Astrocyte (in vitro differentiated cells and primary cell): ENCODE results near the gene NPW.

Source experiments
- EZH2 ChIP-seq: IDR thresholded peaks from 2 replicates; pipeline ENCODE4 v1.6.1; 2012; ENCODE audit warnings: mild to moderate bottlenecking, low read length, inconsistent platforms; ENCODE audit not compliant: insufficient read depth
- TF ChIP-seq, protein P1 (sequence below): IDR thresholded peaks from 2 replicates; pipeline ENCODE4 v1.5.1; 2011; ENCODE audit warnings: low read depth, mild to moderate bottlenecking, inconsistent platforms, low read length, moderate library complexity; ENCODE audit not compliant: insufficient read depth

DNA sequence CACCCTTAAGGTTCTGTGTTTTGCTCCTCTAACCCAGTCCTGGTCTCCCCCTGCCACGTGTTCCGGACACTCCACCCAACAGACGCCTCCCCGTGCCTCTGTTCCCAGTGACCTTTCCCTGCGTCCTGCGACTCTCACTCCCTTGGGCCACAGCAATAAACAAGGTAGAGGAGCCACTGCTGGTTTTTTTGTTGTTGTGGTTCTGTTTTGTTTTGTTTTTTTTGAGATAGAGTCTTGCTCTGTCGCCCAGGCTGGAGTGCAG lies 3.7 kb upstream of the NPW start:
- TF ChIP-seq, protein P1, sequence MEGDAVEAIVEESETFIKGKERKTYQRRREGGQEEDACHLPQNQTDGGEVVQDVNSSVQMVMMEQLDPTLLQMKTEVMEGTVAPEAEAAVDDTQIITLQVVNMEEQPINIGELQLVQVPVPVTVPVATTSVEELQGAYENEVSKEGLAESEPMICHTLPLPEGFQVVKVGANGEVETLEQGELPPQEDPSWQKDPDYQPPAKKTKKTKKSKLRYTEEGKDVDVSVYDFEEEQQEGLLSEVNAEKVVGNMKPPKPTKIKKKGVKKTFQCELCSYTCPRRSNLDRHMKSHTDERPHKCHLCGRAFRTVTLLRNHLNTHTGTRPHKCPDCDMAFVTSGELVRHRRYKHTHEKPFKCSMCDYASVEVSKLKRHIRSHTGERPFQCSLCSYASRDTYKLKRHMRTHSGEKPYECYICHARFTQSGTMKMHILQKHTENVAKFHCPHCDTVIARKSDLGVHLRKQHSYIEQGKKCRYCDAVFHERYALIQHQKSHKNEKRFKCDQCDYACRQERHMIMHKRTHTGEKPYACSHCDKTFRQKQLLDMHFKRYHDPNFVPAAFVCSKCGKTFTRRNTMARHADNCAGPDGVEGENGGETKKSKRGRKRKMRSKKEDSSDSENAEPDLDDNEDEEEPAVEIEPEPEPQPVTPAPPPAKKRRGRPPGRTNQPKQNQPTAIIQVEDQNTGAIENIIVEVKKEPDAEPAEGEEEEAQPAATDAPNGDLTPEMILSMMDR: no peak
- TF ChIP-seq EZH2: no peak
